ENCODE results near the gene LRRC4. TPM values are rescaled to one million over a fixed set of nuclear protein-coding genes. Genes with fewer than 3 reads are reported as not detected.

LRRC4 gene
- total RNA-seq, 2 experiments from 2014 or later, result 1.1 to 1.6 TPM

DNA sequence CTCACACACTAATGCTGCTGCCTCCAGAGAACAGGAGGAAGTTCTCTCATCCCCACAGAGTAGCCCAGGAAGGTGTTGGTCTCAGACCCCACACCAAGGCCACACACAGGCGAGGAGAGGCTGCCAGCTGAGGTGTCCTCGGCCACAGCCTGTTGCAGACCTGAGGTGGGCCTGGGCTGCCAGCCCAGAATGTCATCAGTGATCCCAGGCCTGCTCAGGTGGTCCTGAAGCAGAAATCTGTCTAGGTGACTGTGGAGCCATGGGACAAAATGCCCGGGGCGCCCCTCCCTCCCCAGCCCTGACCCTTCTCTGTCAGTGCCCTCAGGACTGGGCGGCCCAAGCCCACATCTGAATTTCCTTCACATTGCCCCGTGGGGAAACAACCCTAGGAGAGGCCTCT, 43.5 kb upstream of the LRRC4 start:
- H3K36me3 Mint-ChIP-seq (ENCODE audit: low read depth), result no peaks in the 10 kb centered on the region
- H3K9me3 Mint-ChIP-seq, result no peaks in the 10 kb centered on the region
- Histone ChIP-seq H3K27me3 (ENCODE audit: control insufficient read depth in 1 of 2, insufficient read depth in 2 of 2, low read length in 2 of 2) (no peaks in the 10 kb centered on the region), H3K36me3 (ENCODE audit: insufficient read depth, low read length) (peaks cover 59% of the 10 kb centered on the region), H3K4me1 (ENCODE audit: insufficient read depth, low read length) (peaks cover 13% of the 10 kb centered on the region), H3K27ac (ENCODE audit: low read depth in 1 of 2, low read length in 2 of 2) (no peak overlapping the region), H3K4me3 (ENCODE audit: low read length) (no peak overlapping the region), H3K9me3 (ENCODE audit: control insufficient read depth in 1 of 2, insufficient read depth in 1 of 2, low read length in 2 of 2) (no peaks in the 10 kb centered on the region)
- POLR2A ChIA-PET, result no interaction called here
- no peak overlapping the region for H3K4me3 Mint-ChIP-seq
- ATAC-seq (ENCODE audit: poor library complexity) (no peak), DNase-seq (no peak)
- H3K27ac Mint-ChIP-seq, result no peak overlapping the region
- no peaks in the 10 kb centered on the region for H3K27me3 Mint-ChIP-seq
- intact Hi-C loops (cut with DNase I, micrococcal nuclease), result no loop called here
- H3K4me1 Mint-ChIP-seq (ENCODE audit: low read depth), result peaks cover 25% of the 10 kb centered on the region
- CTCF ChIA-PET, result no interaction called here
- TF ChIP-seq, protein P1, sequence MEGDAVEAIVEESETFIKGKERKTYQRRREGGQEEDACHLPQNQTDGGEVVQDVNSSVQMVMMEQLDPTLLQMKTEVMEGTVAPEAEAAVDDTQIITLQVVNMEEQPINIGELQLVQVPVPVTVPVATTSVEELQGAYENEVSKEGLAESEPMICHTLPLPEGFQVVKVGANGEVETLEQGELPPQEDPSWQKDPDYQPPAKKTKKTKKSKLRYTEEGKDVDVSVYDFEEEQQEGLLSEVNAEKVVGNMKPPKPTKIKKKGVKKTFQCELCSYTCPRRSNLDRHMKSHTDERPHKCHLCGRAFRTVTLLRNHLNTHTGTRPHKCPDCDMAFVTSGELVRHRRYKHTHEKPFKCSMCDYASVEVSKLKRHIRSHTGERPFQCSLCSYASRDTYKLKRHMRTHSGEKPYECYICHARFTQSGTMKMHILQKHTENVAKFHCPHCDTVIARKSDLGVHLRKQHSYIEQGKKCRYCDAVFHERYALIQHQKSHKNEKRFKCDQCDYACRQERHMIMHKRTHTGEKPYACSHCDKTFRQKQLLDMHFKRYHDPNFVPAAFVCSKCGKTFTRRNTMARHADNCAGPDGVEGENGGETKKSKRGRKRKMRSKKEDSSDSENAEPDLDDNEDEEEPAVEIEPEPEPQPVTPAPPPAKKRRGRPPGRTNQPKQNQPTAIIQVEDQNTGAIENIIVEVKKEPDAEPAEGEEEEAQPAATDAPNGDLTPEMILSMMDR (IDR thresholded peaks at IDR 0.05), result no peak

DNA sequence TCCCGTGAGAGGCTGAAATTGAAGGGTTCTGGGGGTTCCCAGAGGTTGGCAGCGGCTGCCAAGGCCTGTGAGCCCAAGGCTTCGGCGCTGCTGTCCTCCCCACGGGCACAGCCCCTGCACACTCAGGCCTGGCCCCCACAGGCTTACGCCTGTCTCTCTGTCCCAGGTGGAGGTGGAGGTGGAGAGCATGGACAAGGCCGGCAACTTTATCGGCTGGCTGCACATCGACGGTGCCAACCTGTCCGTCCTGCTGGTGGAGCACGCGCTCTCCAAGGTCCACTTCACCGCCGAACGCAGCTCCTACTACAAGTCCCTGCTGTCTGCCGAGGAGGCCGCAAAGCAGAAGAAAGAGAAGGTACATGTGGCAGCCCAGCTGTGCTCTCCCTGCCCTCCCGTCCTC, 43.1 kb upstream of the LRRC4 start:
- Mint-ChIP-seq H3K4me3 (no peak overlapping the region), H3K36me3 (ENCODE audit: low read depth) (no peaks in the 10 kb centered on the region), H3K4me1 (ENCODE audit: low read depth) (peaks cover 26% of the 10 kb centered on the region), H3K27me3 (no peaks in the 10 kb centered on the region), H3K9me3 (no peaks in the 10 kb centered on the region), H3K27ac (no peak overlapping the region)
- TF ChIP-seq, protein P1 (IDR thresholded peaks at IDR 0.05), result no peak
- H3K4me1 ChIP-seq (ENCODE audit: insufficient read depth, low read length), result peaks cover 13% of the 10 kb centered on the region
- H3K4me3 ChIP-seq (ENCODE audit: low read length), result no peak overlapping the region
- peaks cover 58% of the 10 kb centered on the region for H3K36me3 ChIP-seq (ENCODE audit: insufficient read depth, low read length)
- ATAC-seq (ENCODE audit: poor library complexity) (no peak), DNase-seq (no peak)
- no peak overlapping the region for H3K27ac ChIP-seq (ENCODE audit: low read depth in 1 of 2, low read length in 2 of 2)
- POLR2A ChIA-PET, result no interaction called here
- no peaks in the 10 kb centered on the region for H3K27me3 ChIP-seq (ENCODE audit: control insufficient read depth in 1 of 2, insufficient read depth in 2 of 2, low read length in 2 of 2)
- CTCF ChIA-PET, result no interaction called here
- intact Hi-C loops (cut with DNase I, micrococcal nuclease), result no loop called here
- no peaks in the 10 kb centered on the region for H3K9me3 ChIP-seq (ENCODE audit: control insufficient read depth in 1 of 2, insufficient read depth in 1 of 2, low read length in 2 of 2)

DNA sequence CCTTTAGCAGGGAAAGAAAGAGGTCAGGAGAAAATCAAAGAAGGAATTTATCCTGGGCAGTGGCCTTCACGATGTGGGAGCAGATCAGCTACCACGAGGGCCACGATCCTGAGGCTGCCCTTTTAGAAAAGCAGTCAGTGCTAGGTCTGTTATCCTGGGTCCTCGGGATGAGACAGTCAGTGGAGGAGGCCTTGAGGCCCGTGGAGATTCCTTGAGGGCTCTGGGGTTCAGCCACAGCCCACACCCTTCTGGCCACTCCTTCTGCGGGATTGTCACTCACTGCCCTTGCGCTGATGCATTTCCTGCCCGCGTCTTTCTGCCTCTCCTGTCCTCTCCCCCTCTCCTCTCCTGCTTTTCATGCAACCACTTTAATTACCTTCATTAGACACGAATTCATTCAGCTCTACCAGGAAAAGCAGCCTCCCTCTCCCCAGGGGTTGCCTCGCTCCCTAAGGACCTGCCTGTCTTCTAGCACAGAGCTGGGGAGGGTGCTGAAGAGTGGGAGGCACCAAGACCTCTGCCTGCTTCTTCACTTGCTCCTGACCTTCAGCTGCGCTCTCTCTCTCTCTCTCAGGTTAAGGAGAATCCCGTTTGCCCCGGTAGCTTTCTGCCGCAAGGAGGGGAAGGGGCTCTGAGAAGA, 42.6 kb upstream of the LRRC4 start:
- Mint-ChIP-seq H3K4me3 (no peak overlapping the region), H3K4me1 (ENCODE audit: low read depth) (peaks cover 28% of the 10 kb centered on the region), H3K36me3 (ENCODE audit: low read depth) (no peaks in the 10 kb centered on the region), H3K27ac (no peak overlapping the region), H3K27me3 (no peaks in the 10 kb centered on the region), H3K9me3 (no peaks in the 10 kb centered on the region)
- H3K27me3 ChIP-seq (ENCODE audit: control insufficient read depth in 1 of 2, insufficient read depth in 2 of 2, low read length in 2 of 2), result no peaks in the 10 kb centered on the region
- H3K36me3 ChIP-seq (ENCODE audit: insufficient read depth, low read length), result peaks cover 55% of the 10 kb centered on the region
- intact Hi-C loops (cut with DNase I, micrococcal nuclease), result no loop called here
- H3K4me3 ChIP-seq (ENCODE audit: low read length), result no peak overlapping the region
- H3K9me3 ChIP-seq (ENCODE audit: control insufficient read depth in 1 of 2, insufficient read depth in 1 of 2, low read length in 2 of 2), result no peaks in the 10 kb centered on the region
- ATAC-seq (ENCODE audit: poor library complexity) (no peak), DNase-seq (no peak)
- TF ChIP-seq, protein P1 (IDR thresholded peaks at IDR 0.05), result no peak
- H3K4me1 ChIP-seq (ENCODE audit: insufficient read depth, low read length), result peaks cover 15% of the 10 kb centered on the region
- POLR2A ChIA-PET, result interaction anchor here (2.2 kb wide), 1 partner anchor 35 kb away, joined by 5 read pairs; no protein-coding TSS in a partner anchor
- CTCF ChIA-PET, result no interaction called here
- no peak overlapping the region for H3K27ac ChIP-seq (ENCODE audit: low read depth in 1 of 2, low read length in 2 of 2)

Data from CD4-positive, alpha-beta T cell (primary cell).